Parathyroid adenoma (tissue), 2 donors: ENCODE measurements around the gene CAMTA1.

Experiments used
- H2AFZ ChIP-seq: fragments of 300-600 bp; sonication (generic); one replicate; pipeline ENCODE4 v1.7.0; 2017; ENCODE audit warnings: antibody characterized with exemption, mild to moderate bottlenecking
- H3K27ac ChIP-seq: fragments of 300-600 bp; sonication (generic); one replicate; pipeline ENCODE4 v1.7.0; 2017
- H3K27me3 ChIP-seq: fragments of 300-600 bp; sonication (generic); one replicate; pipeline ENCODE4 v1.7.0; 2017; ENCODE audit warnings: low read length; ENCODE audit not compliant: control insufficient read depth, insufficient read depth
- H3K36me3 ChIP-seq: fragments of 300-600 bp; sonication (generic); one replicate; pipeline ENCODE4 v1.7.0; 2017; ENCODE audit warnings: low read length; ENCODE audit not compliant: control insufficient read depth, insufficient read depth
- H3K4me1 ChIP-seq: fragments of 300-600 bp; sonication (generic); one replicate; pipeline ENCODE4 v1.7.0; 2017; ENCODE audit warnings: control low read depth
- H3K4me2 ChIP-seq: fragments of 300-600 bp; sonication (generic); one replicate; pipeline ENCODE4 v1.7.0; 2017; ENCODE audit warnings: low read length
- H3K4me3 ChIP-seq: fragments of 300-600 bp; sonication (generic); one replicate; pipeline ENCODE4 v1.7.0; 2017; ENCODE audit warnings: low read depth, low read length
- H3K79me2 ChIP-seq: fragments of 300-600 bp; sonication (generic); one replicate; pipeline ENCODE4 v1.7.0; 2017; ENCODE audit warnings: control low read depth
- H3K9ac ChIP-seq: fragments of 300-600 bp; sonication (generic); one replicate; pipeline ENCODE4 v1.7.0; 2017; ENCODE audit warnings: mild to moderate bottlenecking
- H3K9me3 ChIP-seq: fragments of 300-600 bp; sonication (generic); one replicate; pipeline ENCODE4 v1.7.0; 2017; ENCODE audit warnings: low read length; ENCODE audit not compliant: control insufficient read depth
- TF ChIP-seq, protein P1 (sequence below): fragments of 300-600 bp; sonication (generic); IDR thresholded peaks from one replicate; pipeline ENCODE4 v1.7.0; 2017; ENCODE audit warnings: antibody characterized with exemption, mild to moderate bottlenecking
- donor health status: primary hyperparathyroidism.

The CAMTA1 gene

DNA sequence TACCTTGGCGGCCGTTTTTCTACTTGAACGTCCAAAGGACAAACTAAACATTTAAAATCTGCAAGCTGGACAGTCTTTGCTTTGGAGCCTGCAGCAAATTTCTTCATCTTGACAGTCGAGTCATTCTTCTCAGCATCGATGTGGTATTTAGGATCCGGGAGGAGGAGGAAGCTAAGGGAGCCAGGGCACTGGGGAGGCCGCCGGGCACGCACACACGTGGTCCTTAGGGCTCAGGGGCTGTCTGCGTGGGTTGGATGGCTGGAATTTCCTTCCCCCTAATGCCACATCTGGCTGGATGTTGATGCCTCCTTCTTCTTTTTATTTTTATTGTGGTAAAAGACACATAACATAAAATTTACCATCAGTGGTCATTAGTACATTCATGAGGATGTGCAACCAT is 300.9 kb downstream of the CAMTA1 start:
- TF ChIP-seq, protein P1, sequence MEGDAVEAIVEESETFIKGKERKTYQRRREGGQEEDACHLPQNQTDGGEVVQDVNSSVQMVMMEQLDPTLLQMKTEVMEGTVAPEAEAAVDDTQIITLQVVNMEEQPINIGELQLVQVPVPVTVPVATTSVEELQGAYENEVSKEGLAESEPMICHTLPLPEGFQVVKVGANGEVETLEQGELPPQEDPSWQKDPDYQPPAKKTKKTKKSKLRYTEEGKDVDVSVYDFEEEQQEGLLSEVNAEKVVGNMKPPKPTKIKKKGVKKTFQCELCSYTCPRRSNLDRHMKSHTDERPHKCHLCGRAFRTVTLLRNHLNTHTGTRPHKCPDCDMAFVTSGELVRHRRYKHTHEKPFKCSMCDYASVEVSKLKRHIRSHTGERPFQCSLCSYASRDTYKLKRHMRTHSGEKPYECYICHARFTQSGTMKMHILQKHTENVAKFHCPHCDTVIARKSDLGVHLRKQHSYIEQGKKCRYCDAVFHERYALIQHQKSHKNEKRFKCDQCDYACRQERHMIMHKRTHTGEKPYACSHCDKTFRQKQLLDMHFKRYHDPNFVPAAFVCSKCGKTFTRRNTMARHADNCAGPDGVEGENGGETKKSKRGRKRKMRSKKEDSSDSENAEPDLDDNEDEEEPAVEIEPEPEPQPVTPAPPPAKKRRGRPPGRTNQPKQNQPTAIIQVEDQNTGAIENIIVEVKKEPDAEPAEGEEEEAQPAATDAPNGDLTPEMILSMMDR: no peak
- H3K27ac ChIP-seq: no peak overlapping the region
- no peaks in the 10 kb centered on the region for H3K27me3 ChIP-seq

DNA sequence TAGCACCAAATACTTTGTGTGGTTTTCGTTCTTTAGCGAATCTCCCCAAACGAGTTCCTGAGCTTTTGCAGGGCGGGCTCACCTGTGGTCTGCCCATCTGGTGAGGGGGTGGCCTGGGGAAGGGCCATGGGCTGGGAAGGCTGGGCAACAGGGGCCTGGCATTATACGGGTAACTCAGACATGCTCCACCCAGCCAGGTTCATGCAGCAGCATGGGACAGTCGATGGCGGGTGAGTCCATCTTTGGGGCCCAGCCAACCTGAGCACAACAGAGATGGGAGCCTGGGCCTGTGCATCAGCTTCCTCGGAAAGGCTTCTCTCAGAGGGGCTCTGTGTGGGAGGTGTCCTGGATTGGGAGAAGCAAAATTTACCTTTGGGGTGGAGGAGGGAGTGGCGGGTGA is 302.6 kb downstream of the CAMTA1 start:
- H3K36me3 ChIP-seq: no peaks in the 10 kb centered on the region
- H2AFZ ChIP-seq: no peak overlapping the region
- no peak overlapping the region for H3K4me2 ChIP-seq
- no peak overlapping the region for H3K9ac ChIP-seq
- H3K4me1 ChIP-seq: peaks cover 9% of the 10 kb centered on the region
- H3K9me3 ChIP-seq: no peaks in the 10 kb centered on the region
- TF ChIP-seq, protein P1: no peak
- H3K4me3 ChIP-seq: no peak overlapping the region
- no peak overlapping the region for H3K27ac ChIP-seq
- no peaks in the 10 kb centered on the region for H3K79me2 ChIP-seq
- H3K27me3 ChIP-seq: no peaks in the 10 kb centered on the region

More for the DNA sequence above, 300.9 kb downstream of the CAMTA1 start:
- no peak overlapping the region for H3K4me3 ChIP-seq
- no peak overlapping the region for H2AFZ ChIP-seq
- H3K9me3 ChIP-seq: no peaks in the 10 kb centered on the region
- peaks cover 9% of the 10 kb centered on the region for H3K4me1 ChIP-seq
- no peak overlapping the region for H3K4me2 ChIP-seq
- no peak overlapping the region for H3K9ac ChIP-seq
- H3K79me2 ChIP-seq: no peaks in the 10 kb centered on the region
- no peaks in the 10 kb centered on the region for H3K36me3 ChIP-seq

DNA sequence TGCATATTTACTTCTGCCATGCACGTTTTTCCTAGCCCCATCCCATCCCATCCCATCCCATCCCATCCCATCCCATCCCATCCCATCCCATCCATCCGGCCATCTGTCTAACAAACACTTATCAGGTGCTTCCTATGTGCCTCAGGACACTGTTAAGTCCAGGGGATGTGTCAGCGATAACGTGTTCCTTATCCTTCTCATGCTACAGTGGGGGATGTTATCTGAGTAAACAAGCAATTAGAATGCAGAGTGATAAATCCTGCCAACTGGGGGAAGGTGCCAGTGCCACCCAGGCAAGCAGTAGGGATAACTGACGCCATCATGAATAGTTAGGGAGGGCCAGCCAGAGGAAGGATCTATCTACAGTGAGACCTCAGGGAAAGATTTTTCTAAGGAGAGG is 304.2 kb downstream of the CAMTA1 start:
- Histone ChIP-seq H3K9me3 (no peaks in the 10 kb centered on the region), H3K4me3 (no peak overlapping the region), H3K4me1 (peaks cover 12% of the 10 kb centered on the region), H3K36me3 (no peaks in the 10 kb centered on the region), H3K9ac (no peak overlapping the region), H3K4me2 (no peak overlapping the region), H3K79me2 (no peaks in the 10 kb centered on the region), H3K27me3 (no peaks in the 10 kb centered on the region), H3K27ac (no peak overlapping the region), H2AFZ (no peak overlapping the region)
- TF ChIP-seq, protein P1: no peak

DNA sequence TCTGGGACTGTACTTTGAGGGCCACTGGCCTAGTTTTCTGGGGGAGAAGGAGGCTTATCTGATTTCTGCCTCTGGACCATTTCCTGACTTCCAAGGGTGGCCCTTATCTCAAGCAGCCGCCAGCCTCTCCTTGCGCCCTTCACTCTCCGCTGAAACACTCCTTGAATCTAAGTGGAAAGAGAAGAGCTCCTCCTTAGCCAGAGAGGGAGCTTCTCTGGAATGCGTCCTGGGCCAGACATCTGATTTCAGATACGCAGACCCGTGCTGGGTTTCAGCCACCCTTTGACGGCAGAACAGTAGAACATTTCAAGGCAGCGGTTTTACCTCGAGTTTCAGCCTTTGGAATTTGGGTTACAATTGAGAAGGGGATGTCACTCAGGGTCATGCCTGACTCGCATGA is 308.0 kb downstream of the CAMTA1 start:
- TF ChIP-seq, protein P1: no peak
- no peaks in the 10 kb centered on the region for H3K36me3 ChIP-seq
- H3K27me3 ChIP-seq: no peaks in the 10 kb centered on the region
- no peak overlapping the region for H3K27ac ChIP-seq
- no peak overlapping the region for H3K9ac ChIP-seq
- peaks cover 3% of the 10 kb centered on the region for H3K4me1 ChIP-seq
- no peaks in the 10 kb centered on the region for H3K79me2 ChIP-seq
- no peak overlapping the region for H2AFZ ChIP-seq
- H3K9me3 ChIP-seq: no peaks in the 10 kb centered on the region
- no peak overlapping the region for H3K4me3 ChIP-seq
- H3K4me2 ChIP-seq: no peak overlapping the region

DNA sequence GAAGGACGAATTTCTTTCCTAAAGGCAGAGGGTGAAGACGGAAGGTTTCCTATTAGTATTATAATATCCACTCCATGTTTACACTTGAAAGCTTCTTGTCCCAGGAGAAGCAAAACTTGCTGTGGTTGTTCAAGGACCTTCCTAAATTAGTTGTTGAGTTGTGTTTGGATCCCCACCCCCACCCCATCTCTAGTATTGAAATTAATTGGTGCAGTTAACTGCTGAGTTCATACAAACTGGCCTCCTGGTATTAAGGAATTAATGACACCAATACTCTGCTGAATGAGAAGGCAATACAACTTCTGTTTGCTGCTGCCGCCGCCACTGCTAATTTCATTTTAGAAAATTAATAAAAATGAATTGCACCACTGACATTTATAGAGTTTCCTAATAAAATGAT is 308.8 kb downstream of the CAMTA1 start:
- H3K4me3 ChIP-seq: no peak overlapping the region
- TF ChIP-seq, protein P1: no peak

More for the DNA sequence above, 308.8 kb downstream of the CAMTA1 start:
- no peaks in the 10 kb centered on the region for H3K79me2 ChIP-seq
- no peaks in the 10 kb centered on the region for H3K27me3 ChIP-seq
- H3K4me2 ChIP-seq: no peak overlapping the region
- H2AFZ ChIP-seq: no peak overlapping the region
- no peak overlapping the region for H3K27ac ChIP-seq
- H3K9me3 ChIP-seq: no peaks in the 10 kb centered on the region
- H3K4me1 ChIP-seq: peaks cover 3% of the 10 kb centered on the region
- no peaks in the 10 kb centered on the region for H3K36me3 ChIP-seq
- H3K9ac ChIP-seq: no peak overlapping the region
